ENCODE results near the gene ZNF683.

- TF ChIP-seq, protein P1, sequence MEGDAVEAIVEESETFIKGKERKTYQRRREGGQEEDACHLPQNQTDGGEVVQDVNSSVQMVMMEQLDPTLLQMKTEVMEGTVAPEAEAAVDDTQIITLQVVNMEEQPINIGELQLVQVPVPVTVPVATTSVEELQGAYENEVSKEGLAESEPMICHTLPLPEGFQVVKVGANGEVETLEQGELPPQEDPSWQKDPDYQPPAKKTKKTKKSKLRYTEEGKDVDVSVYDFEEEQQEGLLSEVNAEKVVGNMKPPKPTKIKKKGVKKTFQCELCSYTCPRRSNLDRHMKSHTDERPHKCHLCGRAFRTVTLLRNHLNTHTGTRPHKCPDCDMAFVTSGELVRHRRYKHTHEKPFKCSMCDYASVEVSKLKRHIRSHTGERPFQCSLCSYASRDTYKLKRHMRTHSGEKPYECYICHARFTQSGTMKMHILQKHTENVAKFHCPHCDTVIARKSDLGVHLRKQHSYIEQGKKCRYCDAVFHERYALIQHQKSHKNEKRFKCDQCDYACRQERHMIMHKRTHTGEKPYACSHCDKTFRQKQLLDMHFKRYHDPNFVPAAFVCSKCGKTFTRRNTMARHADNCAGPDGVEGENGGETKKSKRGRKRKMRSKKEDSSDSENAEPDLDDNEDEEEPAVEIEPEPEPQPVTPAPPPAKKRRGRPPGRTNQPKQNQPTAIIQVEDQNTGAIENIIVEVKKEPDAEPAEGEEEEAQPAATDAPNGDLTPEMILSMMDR (IDR thresholded peaks at IDR 0.05): no peak
- TF ChIP-seq POLR2A (IDR thresholded peaks at IDR 0.05): no peak
- no peak for TF ChIP-seq POLR2AphosphoS5 (IDR thresholded peaks at IDR 0.05)
Observed at GRCh38 chr1:26324550-26324949, 48.0 kb downstream of the ZNF683 start.
